Sigmoid colon (tissue), 4 donors: Measurements from ENCODE around the gene MOB3B.

Experiments used
- EP300 ChIP-seq, 4 donors: sonication (generic); formaldehyde crosslinking; IDR thresholded peaks; one replicate each; pipeline ENCODE4 v1.6.1; 2017; ENCODE audit warnings: antibody characterized with exemption in 4 of 4
- POLR2A ChIP-seq, 2 donors: fragments of 450-650 bp; IDR thresholded peaks; one replicate each; pipeline ENCODE4 v1.6.1; 2016; ENCODE audit warnings: antibody characterized with exemption in 2 of 2, mild to moderate bottlenecking in 2 of 2, moderate library complexity in 2 of 2
- TF ChIP-seq, protein P1 (sequence below), 4 experiments: fragments of 450-650 bp in 3 of 4; fragments of 200-600 bp in 1 of 4; IDR thresholded peaks; one replicate each; pipeline ENCODE4 v1.5.1; 2016 to 2019; ENCODE audit warnings: antibody characterized with exemption in 4 of 4, mild to moderate bottlenecking in 3 of 4, moderate library complexity in 2 of 4

DNA sequence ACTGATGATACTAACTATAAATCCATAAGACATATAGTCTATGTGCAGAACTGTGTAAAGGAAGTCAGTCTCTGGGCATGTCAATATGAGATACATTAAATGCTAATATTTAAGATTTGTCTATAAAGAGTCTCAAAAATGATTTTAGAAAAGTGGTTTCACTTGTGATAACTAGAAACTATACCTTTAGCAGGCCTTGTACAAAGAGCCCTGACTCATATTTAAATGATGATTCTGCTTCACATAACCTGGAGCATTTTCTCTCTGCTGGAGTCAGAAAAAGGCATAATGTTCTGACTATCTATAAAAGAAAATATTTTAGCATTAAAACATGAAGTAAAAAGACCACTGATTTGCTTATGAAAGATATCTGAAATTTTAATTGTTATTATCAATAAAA lies 28.7 kb upstream of the MOB3B start:
- TF ChIP-seq, protein P1, sequence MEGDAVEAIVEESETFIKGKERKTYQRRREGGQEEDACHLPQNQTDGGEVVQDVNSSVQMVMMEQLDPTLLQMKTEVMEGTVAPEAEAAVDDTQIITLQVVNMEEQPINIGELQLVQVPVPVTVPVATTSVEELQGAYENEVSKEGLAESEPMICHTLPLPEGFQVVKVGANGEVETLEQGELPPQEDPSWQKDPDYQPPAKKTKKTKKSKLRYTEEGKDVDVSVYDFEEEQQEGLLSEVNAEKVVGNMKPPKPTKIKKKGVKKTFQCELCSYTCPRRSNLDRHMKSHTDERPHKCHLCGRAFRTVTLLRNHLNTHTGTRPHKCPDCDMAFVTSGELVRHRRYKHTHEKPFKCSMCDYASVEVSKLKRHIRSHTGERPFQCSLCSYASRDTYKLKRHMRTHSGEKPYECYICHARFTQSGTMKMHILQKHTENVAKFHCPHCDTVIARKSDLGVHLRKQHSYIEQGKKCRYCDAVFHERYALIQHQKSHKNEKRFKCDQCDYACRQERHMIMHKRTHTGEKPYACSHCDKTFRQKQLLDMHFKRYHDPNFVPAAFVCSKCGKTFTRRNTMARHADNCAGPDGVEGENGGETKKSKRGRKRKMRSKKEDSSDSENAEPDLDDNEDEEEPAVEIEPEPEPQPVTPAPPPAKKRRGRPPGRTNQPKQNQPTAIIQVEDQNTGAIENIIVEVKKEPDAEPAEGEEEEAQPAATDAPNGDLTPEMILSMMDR (IDR thresholded peaks at IDR 0.05), result no peak
- no peak for TF ChIP-seq POLR2A (IDR thresholded peaks at IDR 0.05)
- TF ChIP-seq EP300 (IDR thresholded peaks at IDR 0.05), result no peak
